ENCODE measurements around the gene MED12L.

Gene MED12L

DNA sequence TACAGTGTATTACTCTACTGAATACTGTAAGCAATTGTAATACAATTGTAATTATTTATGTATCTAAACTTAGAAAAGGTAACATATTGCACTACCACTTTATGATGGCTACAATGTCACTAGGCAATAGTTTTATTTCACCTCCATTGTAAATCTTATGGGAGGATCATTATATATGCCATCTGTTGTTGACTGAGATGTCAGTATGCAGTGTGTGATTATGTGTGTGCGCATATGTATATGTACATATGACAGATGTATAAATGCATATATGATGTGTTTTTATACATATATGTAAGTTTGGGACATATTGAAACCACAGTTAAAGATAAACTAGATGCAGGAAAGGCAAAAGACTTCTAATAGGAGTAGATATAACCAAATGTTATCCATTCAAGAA lies 366.9 kb downstream of the MED12L start:
- DNase-seq (ENCODE audit: low read depth, low spot score) = no peak

DNA sequence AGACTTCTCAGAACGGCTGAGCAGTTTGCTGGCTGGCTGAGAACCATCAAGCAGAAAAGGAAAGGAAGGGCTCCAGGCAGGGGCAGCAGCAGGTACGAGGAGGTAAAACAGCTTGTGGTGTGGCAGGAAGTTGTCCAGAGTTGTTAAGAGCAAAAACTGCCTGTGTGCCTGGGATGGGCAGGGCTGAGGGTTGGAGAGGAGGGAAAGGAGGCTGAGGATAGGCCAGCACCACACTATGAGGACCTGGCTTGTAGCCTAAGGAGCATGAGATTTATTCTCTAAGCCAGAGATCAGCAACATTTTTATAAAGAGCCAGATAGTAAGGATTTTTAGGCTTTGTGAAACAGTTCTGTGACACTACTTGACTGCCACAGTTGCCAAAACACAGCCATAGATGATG lies 367.4 kb downstream of the MED12L start:
- DNase-seq (ENCODE audit: low read depth, low spot score) = no peak

DNA sequence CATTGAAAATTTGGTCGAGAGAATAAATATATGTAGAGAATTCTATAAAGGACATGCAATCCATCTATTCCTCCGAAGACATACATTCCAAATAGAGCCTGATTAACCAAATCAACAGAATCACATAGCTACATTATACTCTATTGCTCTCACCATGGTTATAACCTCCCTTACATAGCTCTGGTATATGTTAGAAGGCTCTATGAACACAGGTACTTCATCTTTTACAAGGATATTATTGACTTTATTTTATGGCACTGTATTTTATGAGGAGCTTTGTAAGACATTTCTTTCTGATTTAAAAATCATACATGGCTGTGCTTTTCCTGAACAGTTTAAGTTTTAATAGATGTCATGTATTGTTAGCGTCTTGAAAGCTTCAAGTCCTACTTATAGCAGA lies 370.6 kb downstream of the MED12L start:
- DNase-seq (ENCODE audit: low read depth, low spot score) = no peak

DNA sequence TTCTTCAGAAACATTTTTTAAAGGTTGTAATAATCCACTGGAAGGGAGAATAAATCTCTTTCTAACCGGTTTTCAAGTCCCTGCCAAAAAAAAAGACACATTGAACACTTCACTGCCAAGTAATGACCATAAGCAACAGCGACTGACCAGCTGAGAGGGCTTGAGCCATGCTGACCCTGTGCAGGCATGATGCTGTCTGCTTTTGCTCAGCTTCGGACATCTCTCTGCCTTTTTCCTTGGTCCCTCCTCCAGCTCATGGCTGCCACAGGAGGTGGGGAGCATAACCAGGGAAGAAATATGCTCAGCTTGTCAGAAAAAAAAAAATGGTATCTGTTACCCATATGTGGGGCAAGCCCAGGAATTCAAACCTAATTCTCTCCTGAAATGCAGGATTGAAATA lies 373.9 kb downstream of the MED12L start:
- DNase-seq (ENCODE audit: low read depth, low spot score) = no peak

DNA sequence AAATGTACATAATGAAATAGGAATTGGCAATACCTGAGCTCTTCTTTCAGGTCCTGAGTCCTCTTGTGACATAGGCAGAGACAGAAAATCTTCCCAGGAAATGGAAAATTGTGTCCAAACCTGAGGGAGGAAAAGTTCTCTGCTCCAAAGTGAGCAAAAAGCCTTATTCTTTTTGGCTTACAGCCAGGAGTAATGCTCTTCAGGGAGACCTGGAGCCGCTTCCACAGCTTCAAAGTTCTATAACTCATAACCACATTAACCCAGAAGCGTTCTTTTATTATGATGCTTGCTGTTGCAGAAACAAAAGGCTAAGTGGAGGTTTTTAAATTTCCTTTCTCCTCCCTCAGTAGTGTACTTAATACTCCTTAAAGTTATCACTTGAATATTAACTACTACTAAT lies 374.8 kb downstream of the MED12L start:
- DNase-seq (ENCODE audit: low read depth, low spot score) = no peak

DNA sequence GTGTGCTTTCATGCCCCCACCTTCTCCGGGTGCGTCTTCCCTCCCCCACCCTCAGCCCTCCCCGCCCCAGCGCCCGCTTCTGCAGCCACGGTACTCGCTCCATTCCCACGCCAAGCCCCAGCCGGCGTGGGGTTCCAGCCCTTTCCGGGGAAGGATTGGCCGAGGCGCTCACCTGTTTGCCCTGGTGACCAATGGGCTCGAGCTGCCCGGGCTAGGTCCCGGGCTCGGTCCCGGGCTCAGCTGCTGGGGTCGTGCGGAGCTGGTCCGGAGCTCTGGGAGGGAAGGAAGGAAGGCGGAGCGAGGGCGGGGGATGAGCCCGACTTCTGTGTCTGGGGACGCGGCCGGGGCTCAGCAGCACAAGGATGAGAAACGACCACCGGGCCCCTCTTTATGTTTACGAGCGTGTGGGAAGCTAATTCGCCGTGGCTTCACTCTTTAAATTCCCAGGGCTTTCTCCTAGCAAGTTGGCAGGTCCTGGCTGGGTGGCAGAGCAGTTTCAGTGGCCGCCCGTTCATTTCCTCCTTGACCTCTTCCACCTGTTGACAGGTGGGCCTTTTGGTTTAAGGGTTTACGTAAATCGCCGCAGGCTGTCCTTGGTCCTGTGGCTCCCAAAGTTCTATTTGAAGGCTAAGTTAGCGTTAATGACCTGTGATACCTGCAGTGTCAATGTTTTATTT lies 375.4 kb downstream of the MED12L start, which contains the start of gene IGSF10:
Gene IGSF10, minus strand, starts transcription at position 288 of the 677 bp plus-strand sequence. CDS start 2,352 bp downstream, outside the sequence.
- peak; percentile 41 for DNase-seq (ENCODE audit: low read depth, low spot score)

DNA sequence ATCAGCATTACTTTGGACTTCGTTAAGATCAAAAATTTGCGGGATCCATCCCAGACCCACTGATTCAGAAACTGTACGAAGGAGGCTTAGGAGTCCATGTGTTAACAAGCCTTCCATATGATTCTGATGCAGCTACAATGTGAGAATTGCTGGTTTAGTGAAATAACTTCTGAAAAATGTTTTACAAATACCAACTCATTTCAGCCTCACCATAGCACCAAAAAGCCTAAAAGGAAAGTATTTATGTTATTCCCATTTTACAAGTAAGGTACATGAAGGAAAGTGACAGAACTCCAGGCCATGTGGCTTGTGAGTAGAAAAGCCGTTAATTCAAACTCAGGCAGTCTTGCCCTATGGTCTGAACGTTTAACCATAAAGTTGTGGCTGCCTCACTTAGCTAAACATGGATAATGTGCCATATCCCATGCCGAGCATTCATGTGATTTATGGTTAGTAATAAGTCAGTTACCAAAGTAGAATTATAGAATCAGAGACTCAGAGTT lies 376.9 kb downstream of the MED12L start:
- no peak for DNase-seq (ENCODE audit: low read depth, low spot score)

DNA sequence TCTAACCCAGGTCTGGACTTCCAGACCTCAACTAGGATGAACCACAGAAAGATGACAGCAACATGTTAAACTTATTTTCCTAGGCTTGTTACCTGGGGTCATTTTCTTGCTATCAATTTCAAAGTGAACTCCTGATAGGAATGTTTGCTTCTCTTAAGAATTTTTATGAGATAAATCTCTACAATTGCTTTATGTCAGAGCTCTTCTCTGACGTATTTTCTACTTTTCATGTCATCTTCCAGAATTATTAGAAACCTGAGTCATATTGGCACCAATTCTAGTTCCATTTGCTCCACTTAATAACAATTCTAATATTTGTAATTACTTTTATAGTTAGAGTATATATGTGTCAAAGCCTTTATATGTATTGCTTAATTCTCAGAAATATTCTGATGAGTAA lies 377.5 kb downstream of the MED12L start:
- no peak for DNase-seq (ENCODE audit: low read depth, low spot score)

DNA sequence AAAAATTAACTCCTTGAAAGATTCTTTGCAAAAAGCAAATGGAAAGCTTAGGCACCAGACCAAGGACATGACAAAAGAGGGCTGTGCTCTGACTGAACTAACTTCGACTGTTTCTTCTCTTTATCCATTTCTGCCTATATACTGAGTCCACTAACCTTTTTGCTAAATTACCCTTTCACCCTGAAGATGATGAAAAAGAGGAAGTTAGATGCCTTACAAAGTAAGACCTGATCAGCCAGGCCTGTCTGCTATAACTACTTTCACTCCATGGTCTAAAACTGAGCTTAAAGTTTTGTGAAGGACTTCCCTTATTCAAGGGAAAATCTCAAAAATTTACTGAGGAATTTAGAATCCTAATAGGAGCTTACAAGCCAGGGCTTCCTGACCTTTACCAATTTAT lies 381.6 kb downstream of the MED12L start:
- no peak for DNase-seq (ENCODE audit: low read depth, low spot score)

DNA sequence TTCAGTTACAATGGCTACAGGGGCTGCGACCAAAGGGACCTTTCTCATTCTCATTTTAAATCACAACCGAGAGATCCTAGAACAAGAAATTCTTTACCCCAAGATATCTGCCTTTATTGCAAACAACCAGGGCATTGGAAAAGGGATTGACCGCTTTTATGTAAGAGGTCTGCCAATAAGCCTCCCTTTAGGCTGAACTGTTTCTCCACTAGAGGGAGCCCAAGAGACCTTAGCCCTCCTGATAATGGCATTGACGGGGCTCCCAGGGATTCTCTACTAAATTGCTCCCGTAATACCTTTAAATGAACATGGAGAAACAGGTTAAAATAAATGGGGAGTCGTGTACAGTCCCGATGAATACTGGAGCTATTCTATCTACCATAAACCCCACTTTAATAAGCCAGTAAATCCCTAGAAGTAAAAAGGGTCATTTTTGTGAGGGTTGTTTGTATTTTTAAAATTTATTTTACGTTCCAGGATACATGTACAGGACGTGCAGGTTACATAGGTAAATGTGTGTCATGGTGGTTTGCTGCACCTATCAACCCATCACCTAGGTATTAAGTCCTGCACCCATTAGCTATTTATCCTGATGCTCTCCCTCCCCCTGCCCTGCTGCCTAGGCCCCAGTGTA lies 382.9 kb downstream of the MED12L start:
- DNase-seq (ENCODE audit: low read depth, low spot score) = peak; percentile 75

DNA sequence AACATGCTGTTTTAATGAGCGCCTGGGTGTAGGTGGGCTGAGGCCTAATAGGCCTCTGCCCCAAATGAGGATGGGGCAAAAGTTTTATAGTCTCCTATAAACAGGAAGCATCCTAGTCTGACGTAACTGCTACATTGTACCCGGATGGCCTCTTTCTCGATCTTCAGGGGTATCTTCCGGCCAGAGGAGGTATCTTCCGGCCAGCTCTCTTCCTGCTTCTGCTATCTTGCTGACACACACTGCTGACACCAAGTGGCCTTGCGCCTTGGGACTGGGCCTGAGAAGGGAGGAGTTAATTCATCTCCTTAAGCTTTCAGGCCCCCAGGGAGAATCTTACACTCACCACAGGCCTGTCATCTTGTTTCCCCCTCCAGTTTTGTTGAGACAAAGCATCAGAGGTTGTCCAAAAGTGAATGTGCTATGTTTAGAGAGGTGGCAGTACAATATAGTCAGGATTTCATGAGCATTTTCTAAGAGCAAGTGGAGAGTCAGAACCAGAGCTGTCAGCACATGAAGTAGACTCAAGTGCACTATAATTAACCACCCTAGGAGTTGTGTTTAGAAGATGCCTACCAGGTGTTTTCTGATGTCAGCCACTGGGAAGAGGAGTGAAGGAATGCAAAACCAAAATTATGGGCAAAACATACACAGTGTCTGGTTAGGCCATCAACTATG lies 391.0 kb downstream of the MED12L start:
- peak; percentile 72 for DNase-seq (ENCODE audit: low read depth, low spot score)

DNA sequence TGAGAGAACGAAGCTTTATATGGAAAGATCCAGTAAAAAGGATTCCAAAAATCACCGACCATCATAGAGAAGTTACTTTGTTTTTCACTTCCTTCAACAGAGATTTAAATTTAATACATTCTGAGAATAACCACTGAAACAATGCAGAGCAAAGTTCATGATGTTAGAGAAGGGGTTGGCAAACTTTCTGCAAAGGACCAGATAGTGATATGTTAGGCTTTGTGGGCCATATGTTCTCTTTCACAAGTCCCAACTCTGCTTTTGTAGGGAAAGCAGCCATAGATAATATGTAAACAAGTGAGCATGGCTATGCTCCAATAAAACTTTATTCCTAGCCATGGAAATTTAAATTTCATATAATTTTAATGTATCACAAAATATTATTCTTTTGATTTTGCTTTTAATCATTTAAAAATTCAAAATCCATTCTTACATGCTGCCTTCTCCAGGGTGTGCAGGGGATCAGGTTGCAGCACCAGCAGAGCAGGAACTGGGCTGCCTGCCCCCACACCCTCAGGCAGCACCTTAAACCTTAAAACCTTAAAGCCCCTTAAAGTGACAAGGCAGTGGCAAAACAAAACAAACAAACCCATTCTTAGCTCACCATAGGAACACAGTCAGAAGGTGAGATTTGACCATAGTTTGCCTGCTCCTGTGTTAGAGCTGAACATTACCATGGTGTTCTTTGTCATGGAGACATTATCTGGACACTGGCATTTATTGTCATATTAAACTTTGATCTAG lies 392.3 kb downstream of the MED12L start:
- peak; percentile 80 for DNase-seq (ENCODE audit: low read depth, low spot score)

DNA sequence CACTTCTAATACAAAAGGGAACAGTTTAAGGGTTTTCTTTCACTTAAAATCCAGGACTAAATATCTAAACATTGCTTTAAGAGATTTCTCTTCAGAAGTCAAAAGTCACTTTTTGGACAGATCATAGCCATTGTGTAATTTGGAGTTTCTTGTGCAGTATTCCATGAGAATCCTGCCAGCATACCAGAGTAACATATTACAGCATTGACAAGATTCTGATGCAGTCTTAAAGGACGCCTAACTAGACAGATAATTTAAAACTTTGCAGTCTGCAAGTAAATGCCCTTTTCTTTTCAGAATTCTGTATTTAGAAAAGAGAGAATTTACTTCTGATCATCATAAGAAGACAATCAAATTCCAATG lies 392.9 kb downstream of the MED12L start:
- no peak for DNase-seq (ENCODE audit: low read depth, low spot score)

DNA sequence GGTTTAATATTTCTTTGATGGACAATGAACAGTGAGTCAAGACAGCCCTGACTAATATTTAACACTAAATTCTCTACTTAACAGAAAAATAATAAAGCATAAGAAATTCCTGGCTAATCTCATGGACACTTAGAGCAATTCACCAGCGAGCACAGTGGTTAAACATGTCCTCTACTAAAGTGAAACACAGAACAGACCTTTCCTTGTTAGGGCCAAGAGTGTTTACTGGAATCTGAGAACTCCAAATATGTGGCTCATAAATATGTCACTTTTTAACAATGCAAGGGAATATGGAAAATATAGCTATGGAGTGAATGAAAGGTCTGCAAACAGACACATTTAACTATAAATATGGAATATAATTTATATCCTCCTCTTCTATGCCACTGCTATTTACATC lies 394.0 kb downstream of the MED12L start:
- no peak for DNase-seq (ENCODE audit: low read depth, low spot score)

DNA sequence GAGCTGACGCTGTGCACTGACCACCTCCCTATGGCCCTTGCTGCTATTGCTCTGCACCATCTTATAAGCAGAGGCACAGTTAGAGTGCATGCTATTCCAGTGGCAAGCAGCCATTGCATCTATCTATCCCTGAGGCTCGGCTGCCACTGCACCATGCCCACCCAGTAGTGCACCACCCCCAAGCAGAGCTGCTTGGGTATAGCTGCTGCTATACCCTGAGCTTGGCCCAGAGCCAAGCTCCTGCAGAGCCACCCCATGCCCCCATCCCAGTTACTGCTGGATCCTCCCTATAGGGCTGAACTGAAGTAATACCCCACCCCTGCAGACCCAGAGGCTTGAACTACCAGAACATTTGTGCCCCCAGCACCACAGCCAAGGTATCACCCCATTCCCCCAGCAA lies 395.0 kb downstream of the MED12L start:
- DNase-seq (ENCODE audit: low read depth, low spot score) = no peak

DNA sequence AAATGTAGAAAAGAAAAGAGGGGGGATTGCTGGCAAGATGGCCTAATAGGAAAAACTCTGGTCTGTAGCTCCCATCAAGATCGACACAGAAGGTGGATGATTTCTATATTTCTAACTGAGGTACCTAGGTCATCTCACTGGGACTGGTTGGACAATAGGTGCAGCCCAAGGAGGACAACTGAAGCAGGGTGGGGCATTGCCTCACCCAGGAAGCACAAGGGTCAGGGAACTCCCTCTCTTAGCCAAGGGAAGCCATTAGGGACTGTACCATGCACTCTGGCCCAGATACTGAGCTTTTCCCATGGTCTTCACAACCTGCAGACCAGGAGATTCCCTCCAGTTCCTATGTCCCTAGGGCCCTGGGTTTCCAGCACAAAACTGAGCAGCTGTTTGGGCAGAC lies 398.0 kb downstream of the MED12L start:
- DNase-seq (ENCODE audit: low read depth, low spot score) = no peak

DNA sequence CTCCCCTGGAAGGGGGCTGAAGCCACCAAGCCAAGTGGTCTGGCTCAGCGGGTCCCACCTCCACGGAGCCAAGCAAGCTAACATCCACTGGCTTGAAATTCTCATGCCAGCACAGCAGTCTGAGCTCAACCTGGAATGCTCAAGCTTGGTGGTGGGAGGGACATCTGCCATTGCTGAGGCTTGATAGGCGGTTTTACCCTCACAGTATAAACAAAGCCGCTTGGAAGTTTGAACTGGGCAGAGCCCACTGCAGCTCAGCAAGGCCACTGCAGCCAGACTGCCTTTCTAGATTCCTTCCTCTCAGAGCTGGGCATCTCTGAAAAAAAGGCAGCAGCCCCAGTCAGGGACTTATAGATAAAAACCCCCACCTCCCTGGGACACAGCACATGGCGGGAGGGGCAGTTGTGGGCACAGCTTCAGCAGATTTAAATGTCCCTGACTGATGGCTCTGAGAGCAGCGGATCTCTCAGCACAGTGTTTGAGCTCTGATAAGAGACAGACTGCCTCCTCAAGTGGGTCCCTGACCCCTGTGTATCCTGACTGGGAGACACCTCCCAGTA lies 398.6 kb downstream of the MED12L start:
- peak; percentile 68 for DNase-seq (ENCODE audit: low read depth, low spot score)

All from ELF-1 (cell line).